ENCODE measurements around the gene IFNL4.
"Not testable (repeated sequence)": the region's sequence is repeated elsewhere in the genome, so short reads cannot be mapped to it uniquely, and the experiment has no call there.

IFNL4 gene

DNA sequence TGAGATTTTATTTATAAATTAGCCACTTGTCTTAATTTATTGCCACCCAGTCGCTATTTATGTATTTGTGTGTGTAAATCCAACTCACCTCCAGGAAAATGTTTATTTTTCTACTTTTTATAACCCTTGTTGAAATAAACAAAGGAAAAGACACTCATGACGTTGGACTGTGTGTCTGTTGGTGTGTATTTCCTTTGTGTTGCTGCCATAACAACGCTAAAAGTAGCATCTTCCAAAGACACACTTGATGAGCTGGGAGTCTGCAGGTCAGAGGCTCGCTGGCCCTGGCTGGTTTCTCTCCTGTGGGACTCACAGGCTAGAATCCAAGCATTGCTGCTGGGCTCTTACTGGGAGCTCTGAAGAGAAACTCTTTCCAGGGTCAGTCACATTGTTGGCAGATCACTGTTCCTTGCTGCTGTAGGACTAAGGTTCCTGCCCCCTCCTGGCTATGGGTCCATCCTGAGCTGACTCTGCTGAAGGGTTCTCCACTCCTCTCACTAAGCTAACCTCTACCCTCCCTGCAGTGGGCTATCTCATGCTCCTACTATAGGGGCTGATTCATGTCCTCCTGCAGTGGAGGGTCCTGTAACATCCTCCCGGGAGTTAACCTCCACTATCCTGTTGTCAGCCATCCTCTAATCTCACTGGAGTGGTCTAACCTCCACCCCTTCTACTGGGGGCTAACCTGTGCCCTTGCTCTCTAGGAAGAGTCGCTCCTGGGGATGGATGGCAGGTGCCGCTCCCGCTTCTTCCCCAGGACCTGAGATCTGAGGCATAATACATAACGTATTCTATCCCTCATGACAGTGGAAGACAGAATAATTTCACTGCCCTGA, 21.6 kb upstream of the IFNL4 start:
- DNase-seq = no peak
- Histone ChIP-seq H3K27ac (no peak overlapping the region), H3K4me3 (ENCODE audit: low read depth, low read length) (no peak overlapping the region), H3K36me3 (replicated peaks) (no peaks in the 10 kb centered on the region), H3K27me3 (replicated peaks) (peaks cover 9% of the 10 kb centered on the region)
- TF ChIP-seq, protein P1, sequence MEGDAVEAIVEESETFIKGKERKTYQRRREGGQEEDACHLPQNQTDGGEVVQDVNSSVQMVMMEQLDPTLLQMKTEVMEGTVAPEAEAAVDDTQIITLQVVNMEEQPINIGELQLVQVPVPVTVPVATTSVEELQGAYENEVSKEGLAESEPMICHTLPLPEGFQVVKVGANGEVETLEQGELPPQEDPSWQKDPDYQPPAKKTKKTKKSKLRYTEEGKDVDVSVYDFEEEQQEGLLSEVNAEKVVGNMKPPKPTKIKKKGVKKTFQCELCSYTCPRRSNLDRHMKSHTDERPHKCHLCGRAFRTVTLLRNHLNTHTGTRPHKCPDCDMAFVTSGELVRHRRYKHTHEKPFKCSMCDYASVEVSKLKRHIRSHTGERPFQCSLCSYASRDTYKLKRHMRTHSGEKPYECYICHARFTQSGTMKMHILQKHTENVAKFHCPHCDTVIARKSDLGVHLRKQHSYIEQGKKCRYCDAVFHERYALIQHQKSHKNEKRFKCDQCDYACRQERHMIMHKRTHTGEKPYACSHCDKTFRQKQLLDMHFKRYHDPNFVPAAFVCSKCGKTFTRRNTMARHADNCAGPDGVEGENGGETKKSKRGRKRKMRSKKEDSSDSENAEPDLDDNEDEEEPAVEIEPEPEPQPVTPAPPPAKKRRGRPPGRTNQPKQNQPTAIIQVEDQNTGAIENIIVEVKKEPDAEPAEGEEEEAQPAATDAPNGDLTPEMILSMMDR (IDR thresholded peaks at IDR 0.05; ENCODE audit: low read depth, low read length, missing control alignments) = no peak
- in situ Hi-C loops (cut with HindIII; ENCODE audit: low pct_ligation_motif_present, low sequenced_read_pairs) = no loop called here

DNA sequence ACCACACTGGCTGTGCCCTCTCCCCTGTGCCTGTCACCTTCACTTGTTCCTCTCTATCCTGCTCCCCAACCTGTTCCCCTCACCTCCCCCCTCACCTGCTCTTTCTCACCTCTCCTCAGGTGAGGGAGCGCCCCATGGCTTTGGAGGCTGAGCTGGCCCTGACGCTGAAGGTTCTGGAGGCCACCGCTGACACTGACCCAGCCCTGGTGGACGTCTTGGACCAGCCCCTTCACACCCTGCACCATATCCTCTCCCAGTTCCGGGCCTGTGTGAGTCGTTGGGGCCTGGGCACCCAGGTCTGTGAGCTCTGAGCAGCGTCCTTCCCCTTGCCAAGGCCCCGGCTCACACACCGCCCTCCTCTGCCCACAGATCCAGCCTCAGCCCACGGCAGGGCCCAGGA, 20.7 kb upstream of the IFNL4 start:
- H3K27ac ChIP-seq; DNase-seq; in situ Hi-C loops (cut with HindIII; ENCODE audit: low pct_ligation_motif_present, low sequenced_read_pairs); H3K36me3 ChIP-seq (replicated peaks); H3K4me3 ChIP-seq (ENCODE audit: low read depth, low read length): not testable (repeated sequence)
- peaks cover 18% of the 10 kb centered on the region for H3K27me3 ChIP-seq (replicated peaks)

DNA sequence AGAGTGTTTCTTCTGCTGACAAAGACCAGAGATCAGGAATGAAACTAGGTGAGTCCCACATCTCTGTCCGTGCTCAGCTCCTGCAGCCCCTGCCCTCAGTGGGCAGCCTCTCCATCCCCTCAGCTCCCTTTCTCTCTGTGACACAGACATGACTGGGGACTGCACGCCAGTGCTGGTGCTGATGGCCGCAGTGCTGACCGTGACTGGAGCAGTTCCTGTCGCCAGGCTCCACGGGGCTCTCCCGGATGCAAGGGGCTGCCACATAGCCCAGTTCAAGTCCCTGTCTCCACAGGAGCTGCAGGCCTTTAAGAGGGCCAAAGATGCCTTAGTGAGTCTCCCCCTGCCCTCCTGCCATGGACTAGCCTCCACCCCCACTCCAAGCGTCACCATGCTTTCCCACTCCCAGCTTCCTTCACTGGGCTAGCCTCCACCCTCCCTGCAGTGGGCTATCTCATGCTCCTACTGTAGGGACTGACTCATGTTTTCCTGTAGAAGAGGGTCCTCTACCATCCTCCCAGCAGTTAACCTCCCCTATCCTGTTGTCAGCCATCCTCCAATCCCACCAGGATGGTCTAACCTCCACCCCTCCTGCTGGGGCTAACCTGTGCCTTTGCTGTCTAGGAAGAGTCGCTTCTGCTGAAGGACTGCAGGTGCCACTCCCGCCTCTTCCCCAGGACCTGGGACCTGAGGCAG, 20.0 kb upstream of the IFNL4 start:
- DNase-seq; H3K36me3 ChIP-seq (replicated peaks); in situ Hi-C loops (cut with HindIII; ENCODE audit: low pct_ligation_motif_present, low sequenced_read_pairs); H3K4me3 ChIP-seq (ENCODE audit: low read depth, low read length); H3K27ac ChIP-seq: not testable (repeated sequence)
- peaks cover 25% of the 10 kb centered on the region for H3K27me3 ChIP-seq (replicated peaks)

DNA sequence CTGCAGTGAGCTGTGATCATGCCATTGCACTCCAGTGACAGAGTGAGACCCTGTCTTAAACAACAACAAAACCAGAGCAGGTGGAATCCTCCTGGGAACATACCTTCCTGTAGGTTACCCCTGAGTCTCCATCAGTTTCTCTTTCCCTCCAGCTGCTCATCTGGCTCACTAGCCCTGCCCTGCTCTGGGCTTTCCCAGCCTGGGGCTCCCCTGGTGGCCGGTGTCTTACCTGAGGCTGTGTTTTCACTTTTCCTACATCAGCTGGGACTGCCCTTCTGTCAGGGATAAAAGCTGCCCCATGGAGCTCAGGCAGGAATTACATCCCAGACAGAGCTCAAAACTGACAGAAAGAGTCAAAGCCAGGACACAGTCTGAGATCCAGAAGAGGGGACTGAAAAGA, 19.4 kb upstream of the IFNL4 start, which contains the start of gene IFNL2:
Gene IFNL2 (plus strand): TSS at position 312 of the 400 bp plus-strand sequence. CDS start 173 bp downstream, outside the sequence.
- H3K27ac ChIP-seq; in situ Hi-C loops (cut with HindIII; ENCODE audit: low pct_ligation_motif_present, low sequenced_read_pairs); H3K4me3 ChIP-seq (ENCODE audit: low read depth, low read length); DNase-seq; H3K36me3 ChIP-seq (replicated peaks): not testable (repeated sequence)
- H3K27me3 ChIP-seq (replicated peaks) = peaks cover 31% of the 10 kb centered on the region

DNA sequence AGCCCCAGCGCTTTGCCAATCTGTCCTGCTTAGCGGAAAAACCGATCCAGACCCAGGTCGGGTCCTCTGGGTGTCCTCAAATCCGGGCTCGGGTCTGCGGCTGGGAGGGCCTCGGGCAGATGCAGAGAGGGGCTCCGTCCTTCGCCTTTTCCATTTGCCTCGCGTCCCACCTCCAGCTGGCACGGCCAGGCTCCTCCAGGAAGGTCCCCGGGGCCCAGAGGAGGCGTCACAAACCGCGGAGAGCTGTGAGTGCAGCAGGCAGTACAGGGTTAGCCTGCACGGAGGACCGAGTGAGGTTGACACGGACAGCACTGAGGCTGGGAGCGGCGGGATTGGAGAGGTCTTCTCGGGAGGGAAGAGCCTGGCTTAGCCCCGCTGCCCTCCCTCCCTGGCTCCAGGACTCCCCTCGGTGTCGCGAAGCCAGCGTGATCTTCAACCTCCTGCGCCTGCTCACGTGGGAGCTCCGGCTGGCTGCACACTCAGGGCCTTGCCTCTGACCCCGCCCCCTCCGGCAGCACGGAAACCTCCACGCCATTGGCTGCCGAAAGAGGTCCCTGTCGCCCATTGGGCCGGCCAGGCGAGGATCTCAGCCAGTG, 16.8 kb upstream of the IFNL4 start:
- H3K27me3 ChIP-seq (replicated peaks) = peaks cover 40% of the 10 kb centered on the region
- in situ Hi-C loops (cut with HindIII; ENCODE audit: low pct_ligation_motif_present, low sequenced_read_pairs) = no loop called here
- no peaks in the 10 kb centered on the region for H3K36me3 ChIP-seq (replicated peaks)
- no peak overlapping the region for H3K4me3 ChIP-seq (ENCODE audit: low read depth, low read length)
- no peak overlapping the region for H3K27ac ChIP-seq
- TF ChIP-seq, protein P1 (IDR thresholded peaks at IDR 0.05; ENCODE audit: low read depth, low read length, missing control alignments) = no peak
- DNase-seq = no peak

DNA sequence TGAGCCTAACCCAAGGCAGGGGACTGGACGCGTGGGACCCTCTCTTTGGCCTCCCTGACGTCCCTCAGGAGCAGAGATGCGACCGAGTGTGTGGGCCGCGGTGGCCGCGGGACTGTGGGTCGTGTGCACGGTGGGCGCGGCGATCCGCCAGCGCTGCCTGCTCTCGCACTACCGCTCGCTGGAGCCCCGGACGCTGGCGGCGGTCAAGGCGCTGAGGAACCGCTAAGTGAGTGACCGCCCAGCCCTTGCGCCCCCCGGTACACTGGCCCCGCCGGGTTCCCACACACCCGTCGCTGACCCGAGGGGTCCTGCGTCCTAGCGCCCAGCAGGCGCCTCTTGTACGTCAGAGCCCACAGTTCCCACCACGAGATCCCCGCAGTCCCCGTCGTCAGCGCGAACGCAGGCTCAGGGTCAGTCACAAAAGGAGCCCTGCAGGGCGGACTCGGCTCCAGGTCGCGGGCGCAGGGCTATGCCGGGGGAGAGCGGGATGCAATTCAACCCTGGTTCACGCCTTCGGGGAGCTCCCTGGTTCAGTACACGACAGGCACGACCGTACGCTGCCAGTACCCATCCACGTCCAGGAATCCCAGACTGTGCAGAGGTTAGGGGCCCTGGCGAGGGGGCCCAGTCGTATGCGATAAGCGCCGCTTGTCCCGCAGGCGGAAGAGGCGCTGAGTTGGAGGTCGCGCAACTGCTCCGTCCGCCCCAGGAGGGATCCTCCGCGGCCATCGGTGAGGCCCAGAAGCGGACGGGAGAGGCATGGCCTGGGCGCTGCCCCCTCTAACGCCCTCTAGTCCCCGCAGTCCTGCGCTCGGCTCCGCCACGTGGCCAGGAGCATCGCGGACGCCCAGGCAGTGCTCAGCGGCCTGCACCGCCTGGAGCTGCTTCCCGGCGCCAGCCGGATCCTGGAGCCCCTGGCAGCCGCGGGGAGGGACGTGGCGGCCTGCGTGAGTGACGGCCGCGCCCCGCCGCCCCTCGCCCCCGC, 15.9 kb upstream of the IFNL4 start:
- peaks cover 40% of the 10 kb centered on the region for H3K27me3 ChIP-seq (replicated peaks)
- no peak overlapping the region for H3K4me3 ChIP-seq (ENCODE audit: low read depth, low read length)
- H3K27ac ChIP-seq = no peak overlapping the region
- no peak for DNase-seq
- H3K36me3 ChIP-seq (replicated peaks) = no peaks in the 10 kb centered on the region
- in situ Hi-C loops (cut with HindIII; ENCODE audit: low pct_ligation_motif_present, low sequenced_read_pairs) = no loop called here
- TF ChIP-seq, protein P1 (IDR thresholded peaks at IDR 0.05; ENCODE audit: low read depth, low read length, missing control alignments) = no peak

Measured in brain microvascular endothelial cell (primary cell).